MM.1S (cell line): Measurements from ENCODE around the gene ALDH2.
"Not testable (repeated sequence)": the region's sequence is repeated elsewhere in the genome, so short reads cannot be mapped to it uniquely, and the experiment has no call there.

ENCODE experiments used
- DNase-seq: peaks from one replicate; pipeline ENCODE4 v3.0.0-alpha.2; 2015
- H2AFZ ChIP-seq: fragments of 300-600 bp; sonication (generic); 2 replicates; pipeline ENCODE4 v1.6.0; 2016; ENCODE audit warnings: antibody characterized with exemption, low read length
- H3F3A ChIP-seq: fragments of 300-600 bp; sonication (generic); 2 replicates; pipeline ENCODE4 v1.6.1; 2016; ENCODE audit warnings: mild to moderate bottlenecking, antibody characterized with exemption, low read length, moderate library complexity, mixed read lengths; ENCODE audit not compliant: insufficient read depth
- H3K27ac ChIP-seq: fragments of 300-600 bp; sonication (generic); 2 replicates; pipeline ENCODE4 v1.5.1; 2016; ENCODE audit warnings: mild to moderate bottlenecking, low read length
- H3K27me3 ChIP-seq: fragments of 300-600 bp; sonication (generic); replicated peaks from 2 replicates; pipeline ENCODE4 v1.6.0; 2016; ENCODE audit warnings: low read length; ENCODE audit not compliant: insufficient read depth
- H3K36me3 ChIP-seq: fragments of 300-600 bp; sonication (generic); replicated peaks from 2 replicates; pipeline ENCODE4 v1.6.1; 2016; ENCODE audit warnings: mild to moderate bottlenecking, low read length, mixed read lengths; ENCODE audit not compliant: insufficient read depth
- H3K4me1 ChIP-seq: fragments of 300-600 bp; sonication (generic); 2 replicates; pipeline ENCODE4 v1.6.1; 2016; ENCODE audit warnings: low read length, mixed read lengths
- H3K4me2 ChIP-seq: fragments of 300-600 bp; sonication (generic); 2 replicates; pipeline ENCODE4 v1.6.0; 2016; ENCODE audit warnings: low read depth, low read length
- H3K4me3 ChIP-seq: fragments of 300-600 bp; sonication (generic); 2 replicates; pipeline ENCODE4 v1.5.1; 2016; ENCODE audit warnings: low read length, mixed read lengths
- H3K79me2 ChIP-seq: fragments of 300-600 bp; sonication (generic); 2 replicates; pipeline ENCODE4 v1.6.1; 2016; ENCODE audit warnings: mixed run types, low read length, mixed read lengths
- H3K9ac ChIP-seq: fragments of 300-600 bp; sonication (generic); 2 replicates; pipeline ENCODE4 v1.6.1; 2016; ENCODE audit warnings: low read length, mixed read lengths
- H3K9me2 ChIP-seq: fragments of 300-600 bp; sonication (generic); replicated peaks from 2 replicates; pipeline ENCODE4 v1.6.1; 2016; ENCODE audit warnings: mild to moderate bottlenecking, low read length, mixed read lengths; ENCODE audit not compliant: insufficient read depth
- H3K9me3 ChIP-seq: fragments of 300-600 bp; sonication (generic); replicated peaks from 2 replicates; pipeline ENCODE4 v1.6.1; 2016; ENCODE audit warnings: mild to moderate bottlenecking, low read length, mixed read lengths; ENCODE audit not compliant: insufficient read depth
- H4K20me1 ChIP-seq: fragments of 300-600 bp; sonication (generic); 2 replicates; pipeline ENCODE4 v1.6.1; 2016; ENCODE audit warnings: mild to moderate bottlenecking, low read length, moderate library complexity, mixed read lengths; ENCODE audit not compliant: insufficient read depth
- CTCF ChIP-seq: fragments of 300-600 bp; sonication (generic); IDR thresholded peaks from 2 replicates; pipeline ENCODE4 v1.5.1; 2016; ENCODE audit warnings: antibody characterized with exemption, low read length, mixed read lengths
- EZH2 ChIP-seq: fragments of 300-600 bp; sonication (generic); optimal IDR thresholded peaks from 2 replicates; pipeline ENCODE3; 2017; ENCODE audit warnings: low read depth, mild to moderate bottlenecking, antibody characterized with exemption, low read length, mixed read lengths
- EZH2phosphoT487 ChIP-seq: fragments of 300-600 bp; sonication (generic); IDR thresholded peaks from 2 replicates; pipeline ENCODE4 v1.6.1; 2018; ENCODE audit warnings: antibody characterized with exemption, low read length

Gene ALDH2

GRCh38 chr12:111766608-111767361, at the start of gene ALDH2:
TSS of gene ALDH2 (plus strand) at chr12:111766933. CDS start at chr12:111766983, 50 bp downstream.
- Histone ChIP-seq H4K20me1 (no peaks in the 10 kb centered on the region), H3K79me2 (no peaks in the 10 kb centered on the region), H3K36me3 (no peaks in the 10 kb centered on the region), H2AFZ (no peak within 1 kb of the TSS), H3K27me3 (no peaks in the 10 kb centered on the region), H3K4me2 (peak within 1 kb of the TSS; percentile 34; the same call in 1 of the 2 replicates), H3K9me2 (no peaks in the 10 kb centered on the region), H3K9me3 (no peaks in the 10 kb centered on the region), H3K9ac (no peak within 1 kb of the TSS), H3K4me1 (no peaks in the 10 kb centered on the region), H3K4me3 (peak within 1 kb of the TSS; percentile 27; the same call in 1 of the 2 replicates), H3F3A (no peaks in the 10 kb centered on the region), H3K27ac (no peak within 1 kb of the TSS)
- no peak for DNase-seq
- TF ChIP-seq EZH2 (no peak), CTCF (no peak), EZH2phosphoT487 (no peak)

DNA sequence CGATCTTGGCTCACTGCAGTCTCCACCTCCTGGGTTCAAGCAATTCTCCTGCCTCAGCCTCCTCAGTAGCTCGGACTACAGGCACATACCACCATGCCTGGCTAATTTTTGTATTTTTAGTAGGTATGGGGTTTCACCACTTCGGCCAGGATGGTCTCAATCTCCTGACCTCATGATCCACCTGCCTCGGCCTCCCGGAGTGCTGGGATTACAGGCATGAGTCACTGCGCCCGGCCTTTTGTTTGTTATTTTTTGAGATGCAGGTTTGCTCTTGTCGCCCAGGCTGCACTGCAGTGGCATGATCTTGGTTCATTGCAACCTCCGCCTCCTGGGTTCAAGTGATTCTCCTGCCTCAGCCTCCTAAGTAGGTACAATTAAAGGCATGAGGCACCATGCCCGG, 47.4 kb upstream of the ALDH2 start:
- not testable (repeated sequence) for DNase-seq, H3K4me1 ChIP-seq, H3K9ac ChIP-seq, H3K9me3 ChIP-seq, H3K79me2 ChIP-seq, H3K36me3 ChIP-seq, H4K20me1 ChIP-seq, H3K9me2 ChIP-seq, H3K4me2 ChIP-seq, H3F3A ChIP-seq, H3K27ac ChIP-seq, H3K27me3 ChIP-seq, H2AFZ ChIP-seq, H3K4me3 ChIP-seq

DNA sequence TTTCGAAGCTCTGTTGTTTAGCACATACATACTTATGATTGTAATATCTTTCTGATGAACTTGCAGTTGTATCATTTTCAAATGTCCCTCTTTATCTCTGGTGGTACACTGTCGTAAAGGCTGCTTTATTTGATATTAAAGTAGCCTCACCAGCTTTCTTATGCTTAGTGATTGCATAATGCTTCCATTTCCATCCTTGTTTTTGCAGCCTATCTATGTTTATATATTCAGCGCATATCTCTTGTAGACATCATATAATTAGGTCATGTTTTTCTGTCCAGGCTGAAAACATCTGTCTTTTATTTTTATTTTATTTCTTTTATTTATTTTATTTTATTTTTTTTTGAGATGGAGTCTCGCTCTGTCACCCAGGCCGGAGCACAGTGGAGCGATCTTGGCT, 46.3 kb upstream of the ALDH2 start:
- H3K9ac ChIP-seq: no peak overlapping the region
- no peaks in the 10 kb centered on the region for H3K27me3 ChIP-seq
- H3K4me3 ChIP-seq: no peak overlapping the region
- H3K9me3 ChIP-seq: no peaks in the 10 kb centered on the region
- no peaks in the 10 kb centered on the region for H3K79me2 ChIP-seq
- no peaks in the 10 kb centered on the region for H4K20me1 ChIP-seq
- H3K27ac ChIP-seq: no peak overlapping the region
- no peak for DNase-seq
- TF ChIP-seq EZH2 (no peak), CTCF (no peak), EZH2phosphoT487 (no peak)
- H3K36me3 ChIP-seq: no peaks in the 10 kb centered on the region
- H2AFZ ChIP-seq: no peak overlapping the region
- H3K4me2 ChIP-seq: no peak overlapping the region
- H3K4me1 ChIP-seq: no peaks in the 10 kb centered on the region
- no peaks in the 10 kb centered on the region for H3K9me2 ChIP-seq
- H3F3A ChIP-seq: no peaks in the 10 kb centered on the region

- not testable (repeated sequence) for DNase-seq, H3K27ac ChIP-seq, H3K27me3 ChIP-seq, H3K9me2 ChIP-seq, H3K4me3 ChIP-seq, H3K79me2 ChIP-seq, H3K36me3 ChIP-seq, H3K4me2 ChIP-seq, H3K9ac ChIP-seq, H3F3A ChIP-seq, H3K9me3 ChIP-seq, H2AFZ ChIP-seq, H4K20me1 ChIP-seq, H3K4me1 ChIP-seq
Observed at GRCh38 chr12:111723646-111724360, 42.9 kb upstream of the ALDH2 start.
